IMR-90 (cell line): Measurements from ENCODE around the gene SYTL3. TPM values are rescaled to one million over a fixed set of nuclear protein-coding genes. Genes with fewer than 3 reads are reported as not detected.

Experiments used
- ATAC-seq: fragments of 200-7000 bp; cut with Tn5 transposase; 2 replicates; pipeline ENCODE4 v1.9.1; 2020; ENCODE audit warnings: low read depth, mild to moderate bottlenecking, moderate library complexity
- BruUV-seq: library from RNA; stranded (reverse); fragments of 400-500 nt; replicated peaks from 2 replicates; lab custom pipeline; 2021; lab: Mats Ljungman, UMichigan
- CTCF ChIA-PET: fragments of 300-600 bp; formaldehyde crosslinking; extraction: SDS; loops from one replicate; lab custom pipeline; 2021; ENCODE audit warnings: antibody characterized with exemption; lab: Yijun Ruan, JAX
- POLR2A ChIA-PET: fragments of 300-600 bp; sonication (Branson Sonifier 250); formaldehyde crosslinking; loops from one replicate; lab custom pipeline; 2022; ENCODE audit warnings: antibody characterized with exemption; ENCODE audit not compliant: unreplicated experiment; lab: Charles Lee
- DNase-seq: peaks from one replicate; pipeline ENCODE4 v3.0.0; 2013
- H2AFZ ChIP-seq: replicated peaks from 2 replicates; pipeline ENCODE3; 2013; ENCODE audit warnings: low read length, mild to moderate bottlenecking; ENCODE audit not compliant: poor library complexity
- H2AK5ac ChIP-seq: 2 replicates; pipeline ENCODE4 v1.6.1; 2013; ENCODE audit warnings: low read depth, low read length, inconsistent platforms
- H2AK9ac ChIP-seq: replicated peaks from 2 replicates; pipeline ENCODE3; 2013; ENCODE audit warnings: mild to moderate bottlenecking, low read depth, low read length, moderate library complexity; ENCODE audit not compliant: poor library complexity
- H2BK120ac ChIP-seq: 2 replicates; pipeline ENCODE4 v1.6.1; 2013; ENCODE audit warnings: low read depth, low read length, inconsistent platforms
- H2BK15ac ChIP-seq: 3 replicates; pipeline ENCODE4 v1.6.1; 2013; ENCODE audit warnings: low read depth, low read length, inconsistent platforms
- H2BK20ac ChIP-seq: 2 replicates; pipeline ENCODE4 v1.6.1; 2013; ENCODE audit warnings: low read depth, mild to moderate bottlenecking, inconsistent platforms, low read length, moderate library complexity
- H2BK5ac ChIP-seq: 2 replicates; pipeline ENCODE4 v1.6.1; 2013; ENCODE audit warnings: mild to moderate bottlenecking, low read depth, low read length, inconsistent platforms; ENCODE audit not compliant: poor library complexity, severe bottlenecking
- H3K14ac ChIP-seq: replicated peaks from 2 replicates; pipeline ENCODE4 v1.6.1; 2013; ENCODE audit warnings: low read depth, low read length, inconsistent platforms
- H3K18ac ChIP-seq: 2 replicates; pipeline ENCODE4 v1.6.1; 2013; ENCODE audit warnings: low read depth, low read length, control low read depth
- H3K23ac ChIP-seq: 2 replicates; pipeline ENCODE4 v1.6.1; 2013; ENCODE audit warnings: low read depth, low read length, inconsistent platforms
- H3K27ac ChIP-seq: 2 replicates; pipeline ENCODE4 v1.5.1; 2013; ENCODE audit warnings: mild to moderate bottlenecking, control low read depth, low read length; ENCODE audit not compliant: insufficient read depth
- H3K27me3 ChIP-seq: 2 replicates; pipeline ENCODE4 v1.6.1; 2013; ENCODE audit warnings: low read length; ENCODE audit not compliant: control insufficient read depth, insufficient read depth
- H3K36me3 ChIP-seq: 2 replicates; pipeline ENCODE4 v1.6.1; 2013; ENCODE audit warnings: low read length, mixed read lengths; ENCODE audit not compliant: control insufficient read depth, insufficient read depth
- H3K4ac ChIP-seq: 2 replicates; pipeline ENCODE4 v1.6.1; 2013; ENCODE audit warnings: low read depth, low read length, inconsistent platforms
- H3K4me1 ChIP-seq: 2 replicates; pipeline ENCODE4 v1.6.1; 2013; ENCODE audit warnings: low read length, mixed read lengths; ENCODE audit not compliant: control insufficient read depth, insufficient read depth
- H3K4me2 ChIP-seq: 2 replicates; pipeline ENCODE4 v1.6.1; 2013; ENCODE audit warnings: low read depth, mild to moderate bottlenecking, control low read depth, low read length, moderate library complexity
- H3K4me3 ChIP-seq: 2 replicates; pipeline ENCODE4 v1.5.1; 2013; ENCODE audit warnings: low read depth, mild to moderate bottlenecking, control low read depth, low read length, moderate library complexity; ENCODE audit not compliant: insufficient read depth
- H3K56ac ChIP-seq: 2 replicates; pipeline ENCODE4 v1.6.1; 2013; ENCODE audit warnings: low read length, inconsistent platforms; ENCODE audit not compliant: insufficient read depth; ENCODE audit errors: extremely low read depth
- H3K79me1 ChIP-seq, 2 experiments: 2 replicates each; pipeline ENCODE4 v1.6.1; 2013; ENCODE audit warnings: low read length in 2 of 2, inconsistent platforms in 1 of 2, low read depth in 1 of 2
- H3K9ac ChIP-seq: 2 replicates; pipeline ENCODE4 v1.6.1; 2013; ENCODE audit warnings: low read depth, low read length, control low read depth
- H3K9me1 ChIP-seq: 2 replicates; pipeline ENCODE4 v1.6.1; 2013; ENCODE audit warnings: low read length, inconsistent platforms; ENCODE audit not compliant: insufficient read depth
- H3K9me3 ChIP-seq: 2 replicates; pipeline ENCODE4 v1.6.1; 2013; ENCODE audit warnings: low read length; ENCODE audit not compliant: control insufficient read depth, insufficient read depth
- H4K20me1 ChIP-seq: 2 replicates; pipeline ENCODE4 v1.6.1; 2013; ENCODE audit warnings: low read length, inconsistent platforms; ENCODE audit not compliant: insufficient read depth
- H4K5ac ChIP-seq: 2 replicates; pipeline ENCODE4 v1.6.1; 2013; ENCODE audit warnings: mild to moderate bottlenecking, low read depth, low read length, control low read depth
- H4K8ac ChIP-seq, 2 experiments: 2 replicates each; pipeline ENCODE4 v1.6.1; 2013; ENCODE audit warnings: low read depth in 2 of 2, low read length in 2 of 2, control low read depth in 1 of 2, inconsistent platforms in 1 of 2
- H4K91ac ChIP-seq: 2 replicates; pipeline ENCODE4 v1.6.1; 2013; ENCODE audit warnings: low read depth, low read length, inconsistent platforms; ENCODE audit not compliant: insufficient read depth
- BHLHE40 ChIP-seq: fragments of 150-350 bp; IDR thresholded peaks from 2 replicates; pipeline ENCODE4 v1.6.1; 2016; ENCODE audit warnings: mild to moderate bottlenecking, low read depth, low read length
- CEBPB ChIP-seq: IDR thresholded peaks from 2 replicates; pipeline ENCODE4 v1.6.1; 2012; ENCODE audit warnings: low read depth, low read length, improper control_type of control experiment
- FOS ChIP-seq: fragments of 150-350 bp; IDR thresholded peaks from 2 replicates; pipeline ENCODE4 v1.6.1; 2016; ENCODE audit warnings: low read depth, low read length
- MAFK ChIP-seq: IDR thresholded peaks from 2 replicates; pipeline ENCODE4 v1.6.1; 2012; ENCODE audit warnings: low read depth, low read length, improper control_type of control experiment
- MAZ ChIP-seq: IDR thresholded peaks from 2 replicates; pipeline ENCODE4 v1.6.1; 2012; ENCODE audit warnings: low read depth, mild to moderate bottlenecking, low read length, improper control_type of control experiment, moderate library complexity, borderline replicate concordance
- MXI1 ChIP-seq: IDR thresholded peaks from 2 replicates; pipeline ENCODE4 v1.6.1; 2012; ENCODE audit warnings: low read depth, mild to moderate bottlenecking, low read length, moderate library complexity, borderline replicate concordance
- RAD21 ChIP-seq: IDR thresholded peaks from 2 replicates; pipeline ENCODE4 v1.6.1; 2012; ENCODE audit warnings: low read length, improper control_type of control experiment
- RFX5 ChIP-seq: IDR thresholded peaks from 2 replicates; pipeline ENCODE4 v1.8.0; 2012; ENCODE audit warnings: low read depth, mild to moderate bottlenecking, low read length, moderate library complexity
- SMC3 ChIP-seq: fragments of 150-350 bp; IDR thresholded peaks from 2 replicates; pipeline ENCODE4 v1.6.1; 2016; ENCODE audit warnings: low read depth, mild to moderate bottlenecking, antibody characterized with exemption, low read length, moderate library complexity
- WGBS, 2 experiments: methylation state at CpG; one replicate each; pipeline versions ENCODE4 v1.1.5 to v1.1.7; 2013; ENCODE audit warnings: missing lambda C conversion rate in 2 of 2; ENCODE audit not compliant: insufficient read length in 1 of 2; ENCODE audit errors: extremely low coverage in 2 of 2; 5-methylcytosine and 5-hydroxymethylcytosine counted together
- dilution Hi-C: fragments of 300-500 bp; cut with HindIII; formaldehyde crosslinking; loops from one replicate; pipeline ENCODE4 v1.14.3; 2018; ENCODE audit warnings: low sequenced_read_pairs; ENCODE audit not compliant: unreplicated experiment
- in situ Hi-C: fragments of 300-500 bp; cut with MboI; formaldehyde crosslinking; loops from 3 replicates; pipeline ENCODE4 v1.14.3; 2019; ENCODE audit warnings: low sequenced_read_pairs, inconsistent platforms, mixed read lengths
- intact Hi-C: fragments of 100-400 bp; cut with micrococcal nuclease; formaldehyde crosslinking; loops from 2 replicates; pipeline ENCODE4 v1.10.0; 2022
- polyA plus RNA-seq, 3 experiments: library from polyadenylated mRNA; depleted of rRNA; stranded (reverse); fragments of >200 nt; gene quantifications; 2 replicates each; pipeline ENCODE4 v1.2.3, GENCODE V29; 2012; ENCODE audit warnings: low replicate concordance in 1 of 3
- total RNA-seq: library from RNA; depleted of rRNA; stranded (reverse); fragments of >200 nt; gene quantifications from 2 replicates; pipeline ENCODE4 v1.2.3, GENCODE V29; 2012
- TF ChIP-seq, protein P1 (sequence below): fragments of 150-350 bp; IDR thresholded peaks from 2 replicates; pipeline ENCODE4 v1.6.1; 2016; ENCODE audit warnings: low read depth, mild to moderate bottlenecking, low read length, moderate library complexity, borderline replicate concordance

Gene SYTL3
- total and polyA plus RNA-seq, 2 of the 4 experiments (the other 2 are of a cell fraction): 2.9 to 4.3 TPM

DNA sequence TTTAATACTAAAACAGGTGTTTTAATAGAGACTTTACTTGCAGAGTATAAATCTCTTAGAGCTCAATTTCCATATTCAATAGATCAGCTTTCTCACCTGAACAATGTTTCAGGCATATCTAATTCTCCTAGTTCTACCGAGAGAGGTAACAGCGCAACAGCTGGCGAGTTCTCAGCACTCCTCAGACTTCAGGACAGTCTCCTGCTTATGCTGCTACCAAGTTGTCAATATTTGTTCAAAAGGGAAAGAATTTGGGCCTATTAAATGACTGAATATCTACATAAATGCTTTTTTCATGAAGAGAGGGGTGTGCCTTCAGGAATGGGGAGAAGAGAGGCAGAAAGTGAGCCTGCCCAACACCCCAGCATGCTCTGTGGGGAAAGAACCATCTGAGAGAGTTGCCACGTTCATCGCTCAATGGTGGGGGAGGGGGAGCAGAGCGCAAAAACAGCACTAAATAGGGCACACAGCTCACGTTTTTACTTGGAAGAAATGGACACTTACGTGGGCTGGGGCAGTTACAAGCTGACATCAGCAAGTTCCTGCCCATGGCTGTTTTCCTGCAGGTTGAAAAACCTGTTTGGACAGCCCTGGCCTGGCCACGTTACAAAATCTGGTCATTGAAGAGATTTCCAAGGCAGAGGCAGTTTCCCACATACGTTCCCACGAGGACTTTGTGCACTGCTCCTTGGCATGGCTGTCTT lies 131.3 kb downstream of the SYTL3 start:
- H4K8ac ChIP-seq: no peak overlapping the region
- H2AFZ ChIP-seq: no peak overlapping the region
- H3K23ac ChIP-seq: no peak overlapping the region
- H3K4ac ChIP-seq: no peak overlapping the region
- H4K91ac ChIP-seq: no peak overlapping the region
- no peak overlapping the region for H3K56ac ChIP-seq
- H3K18ac ChIP-seq: no peak overlapping the region
- no peak for TF ChIP-seq RAD21
- TF ChIP-seq SMC3: no peak
- TF ChIP-seq RFX5: no peak
- TF ChIP-seq CEBPB: no peak
- TF ChIP-seq, protein P1, sequence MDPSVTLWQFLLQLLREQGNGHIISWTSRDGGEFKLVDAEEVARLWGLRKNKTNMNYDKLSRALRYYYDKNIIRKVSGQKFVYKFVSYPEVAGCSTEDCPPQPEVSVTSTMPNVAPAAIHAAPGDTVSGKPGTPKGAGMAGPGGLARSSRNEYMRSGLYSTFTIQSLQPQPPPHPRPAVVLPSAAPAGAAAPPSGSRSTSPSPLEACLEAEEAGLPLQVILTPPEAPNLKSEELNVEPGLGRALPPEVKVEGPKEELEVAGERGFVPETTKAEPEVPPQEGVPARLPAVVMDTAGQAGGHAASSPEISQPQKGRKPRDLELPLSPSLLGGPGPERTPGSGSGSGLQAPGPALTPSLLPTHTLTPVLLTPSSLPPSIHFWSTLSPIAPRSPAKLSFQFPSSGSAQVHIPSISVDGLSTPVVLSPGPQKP: no peak
- TF ChIP-seq MAZ: no peak
- no peak for TF ChIP-seq FOS
- no peak for TF ChIP-seq MXI1
- TF ChIP-seq MAFK: no peak
- TF ChIP-seq BHLHE40: no peak
- peaks cover 25 to 45% of the 10 kb centered on the region in 2 experiments for H3K79me1 ChIP-seq
- no peak for ATAC-seq
- H3K9me3 ChIP-seq: no peaks in the 10 kb centered on the region
- ChIA-PET POLR2A (no interaction called here), CTCF (no interaction called here)
- no peak overlapping the region for H3K4me2 ChIP-seq
- dilution Hi-C loops (no loop called here), in situ Hi-C loops (no loop called here), intact Hi-C loops (no loop called here)
- peaks cover 2% of the 10 kb centered on the region; the same call in 1 of the 2 replicates for H3K4me1 ChIP-seq
- no peak overlapping the region for H2BK5ac ChIP-seq
- peak overlapping the region; percentile 17 for H2AK9ac ChIP-seq
- no peak overlapping the region for H2BK120ac ChIP-seq
- no peak overlapping the region for H3K14ac ChIP-seq
- H2BK20ac ChIP-seq: no peak overlapping the region
- H2BK15ac ChIP-seq: no peak overlapping the region
- WGBS, 2 experiments: 77% methylated on average over 5 of the region's 11 CpGs; no CpG with 5 or more reads in 1 of the 2 experiments
- no peak overlapping the region for H3K4me3 ChIP-seq
- no peak overlapping the region for H4K5ac ChIP-seq
- H2AK5ac ChIP-seq: no peak overlapping the region
- 0 out of 2 replicates have a peak, but pooled peaks cover 4% of the 10 kb centered on the region for H4K20me1 ChIP-seq
- no peak for DNase-seq
- peaks cover 9% of the 10 kb centered on the region for H3K9me1 ChIP-seq
- no peaks in the 10 kb centered on the region for H3K27me3 ChIP-seq
- no peak overlapping the region for H3K27ac ChIP-seq
- no TSS peak for BruUV-seq
- peaks cover 48% of the 10 kb centered on the region for H3K36me3 ChIP-seq
- H3K9ac ChIP-seq: no peak overlapping the region
